ENCODE measurements around the gene HIF3A.

Gene HIF3A

GRCh38 chr19:46383846-46384245 lies 87.0 kb downstream of the HIF3A start:
- peaks cover 29% of the 10 kb centered on the region for H3K36me3 ChIP-seq (ENCODE audit: insufficient read depth, low read length)
- no peaks in the 10 kb centered on the region for H3K9me3 ChIP-seq (ENCODE audit: control insufficient read depth, insufficient read depth, low read length)
- H3K9ac ChIP-seq (ENCODE audit: low read depth, low read length), result no peak overlapping the region
- H3K4me1 ChIP-seq (ENCODE audit: insufficient read depth, low read length), result no peaks in the 10 kb centered on the region

GRCh38 chr19:46384396-46384795 lies 87.6 kb downstream of the HIF3A start:
- H3K9me3 ChIP-seq (ENCODE audit: control insufficient read depth, insufficient read depth, low read length), result no peaks in the 10 kb centered on the region
- no peaks in the 10 kb centered on the region for H3K4me1 ChIP-seq (ENCODE audit: insufficient read depth, low read length)
- no peak overlapping the region for H3K9ac ChIP-seq (ENCODE audit: low read depth, low read length)
- H3K36me3 ChIP-seq (ENCODE audit: insufficient read depth, low read length), result peaks cover 27% of the 10 kb centered on the region

- Histone ChIP-seq H3K9me3 (ENCODE audit: control insufficient read depth, insufficient read depth, low read length) (no peaks in the 10 kb centered on the region), H3K36me3 (ENCODE audit: insufficient read depth, low read length) (peaks cover 30% of the 10 kb centered on the region), H3K4me1 (ENCODE audit: insufficient read depth, low read length) (no peaks in the 10 kb centered on the region), H3K9ac (ENCODE audit: low read depth, low read length) (no peak overlapping the region)
Observed at GRCh38 chr19:46385636-46386035, 88.8 kb downstream of the HIF3A start.

- Histone ChIP-seq H3K4me1 (ENCODE audit: insufficient read depth, low read length) (no peaks in the 10 kb centered on the region), H3K9me3 (ENCODE audit: control insufficient read depth, insufficient read depth, low read length) (no peaks in the 10 kb centered on the region), H3K36me3 (ENCODE audit: insufficient read depth, low read length) (peaks cover 29% of the 10 kb centered on the region), H3K9ac (ENCODE audit: low read depth, low read length) (no peak overlapping the region)
Observed at GRCh38 chr19:46386151-46386550, 89.3 kb downstream of the HIF3A start.

DNA sequence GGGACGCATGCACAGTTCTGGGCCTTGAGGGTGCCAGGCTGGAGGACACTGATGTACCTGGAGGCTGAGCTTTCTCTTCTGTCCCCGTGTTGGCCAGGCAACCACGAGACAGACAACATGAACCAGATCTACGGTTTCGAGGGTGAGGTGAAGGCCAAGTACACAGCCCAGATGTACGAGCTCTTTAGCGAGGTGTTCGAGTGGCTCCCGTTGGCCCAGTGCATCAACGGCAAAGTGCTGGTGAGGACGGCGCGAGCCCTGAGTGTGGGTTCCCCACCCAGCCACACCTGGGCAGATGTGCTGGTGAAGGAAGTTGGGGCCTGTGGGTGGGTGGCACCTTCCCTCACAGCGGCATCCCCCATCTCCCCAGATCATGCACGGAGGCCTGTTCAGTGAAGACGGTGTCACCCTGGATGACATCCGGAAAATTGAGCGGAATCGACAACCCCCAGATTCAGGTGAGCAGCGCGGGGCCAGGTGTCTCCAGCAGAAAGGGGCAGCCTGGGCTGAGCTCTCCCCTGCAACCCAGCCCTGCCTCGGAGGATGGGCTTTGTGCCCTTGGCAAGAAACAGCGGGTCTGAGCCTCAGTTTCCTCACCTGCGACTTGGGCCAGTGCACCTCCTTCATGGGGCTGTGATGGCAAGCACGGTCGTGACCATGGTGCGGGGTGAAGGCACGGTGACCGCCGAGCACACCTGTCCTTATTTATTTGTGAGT lies 90.3 kb downstream of the HIF3A start:
- Histone ChIP-seq H3K9me3 (ENCODE audit: control insufficient read depth, insufficient read depth, low read length) (no peaks in the 10 kb centered on the region), H3K4me1 (ENCODE audit: insufficient read depth, low read length) (no peaks in the 10 kb centered on the region; the same call in 1 of the 2 replicates), H3K36me3 (ENCODE audit: insufficient read depth, low read length) (peaks cover 24% of the 10 kb centered on the region), H3K9ac (ENCODE audit: low read depth, low read length) (no peak overlapping the region)

- Histone ChIP-seq H3K9ac (ENCODE audit: low read depth, low read length) (no peak overlapping the region), H3K4me1 (ENCODE audit: insufficient read depth, low read length) (no peaks in the 10 kb centered on the region; the same call in 1 of the 2 replicates), H3K36me3 (ENCODE audit: insufficient read depth, low read length) (peaks cover 20% of the 10 kb centered on the region), H3K9me3 (ENCODE audit: control insufficient read depth, insufficient read depth, low read length) (no peaks in the 10 kb centered on the region)
Observed at GRCh38 chr19:46387713-46388130, 90.9 kb downstream of the HIF3A start.

- Histone ChIP-seq H3K4me1 (ENCODE audit: insufficient read depth, low read length) (no peaks in the 10 kb centered on the region; the same call in 1 of the 2 replicates), H3K9ac (ENCODE audit: low read depth, low read length) (no peak overlapping the region), H3K9me3 (ENCODE audit: control insufficient read depth, insufficient read depth, low read length) (no peaks in the 10 kb centered on the region), H3K36me3 (ENCODE audit: insufficient read depth, low read length) (peaks cover 18% of the 10 kb centered on the region)
Observed at GRCh38 chr19:46388311-46389095, 91.7 kb downstream of the HIF3A start.

- Histone ChIP-seq H3K9ac (ENCODE audit: low read depth, low read length) (no peak overlapping the region), H3K36me3 (ENCODE audit: insufficient read depth, low read length) (peaks cover 12% of the 10 kb centered on the region), H3K4me1 (ENCODE audit: insufficient read depth, low read length) (peaks cover 2% of the 10 kb centered on the region; the same call in 1 of the 2 replicates), H3K9me3 (ENCODE audit: control insufficient read depth, insufficient read depth, low read length) (no peaks in the 10 kb centered on the region)
Observed at GRCh38 chr19:46390121-46390858, 93.4 kb downstream of the HIF3A start.

DNA sequence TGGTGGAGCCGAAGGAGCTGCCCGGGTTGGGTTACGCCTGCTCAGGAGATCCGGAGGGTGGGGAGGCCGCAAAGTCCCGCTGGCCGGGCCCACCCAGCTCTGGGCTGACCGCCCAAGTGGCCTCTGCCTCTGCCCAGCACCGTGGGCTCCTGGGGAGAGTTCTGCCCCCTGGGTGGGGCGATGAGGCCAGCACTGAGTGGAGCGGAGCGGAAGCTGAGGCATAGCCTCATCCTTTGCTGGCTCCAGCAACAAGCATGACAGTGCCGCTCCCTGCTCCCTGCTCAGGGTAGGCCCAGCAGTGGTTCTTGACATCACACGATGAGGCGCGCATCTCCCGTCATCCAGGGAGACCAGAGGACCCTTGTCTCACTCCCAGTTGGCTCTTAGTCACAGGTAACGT lies 94.0 kb downstream of the HIF3A start:
- H3K9ac ChIP-seq (ENCODE audit: low read depth, low read length), result no peak overlapping the region
- H3K4me1 ChIP-seq (ENCODE audit: insufficient read depth, low read length), result peaks cover 2% of the 10 kb centered on the region; the same call in 1 of the 2 replicates
- no peaks in the 10 kb centered on the region for H3K9me3 ChIP-seq (ENCODE audit: control insufficient read depth, insufficient read depth, low read length)
- peaks cover 12% of the 10 kb centered on the region; the same call in 1 of the 2 replicates for H3K36me3 ChIP-seq (ENCODE audit: insufficient read depth, low read length)

- Histone ChIP-seq H3K36me3 (ENCODE audit: insufficient read depth, low read length) (peaks cover 12% of the 10 kb centered on the region; the same call in 1 of the 2 replicates), H3K4me1 (ENCODE audit: insufficient read depth, low read length) (peaks cover 2% of the 10 kb centered on the region; the same call in 1 of the 2 replicates), H3K9me3 (ENCODE audit: control insufficient read depth, insufficient read depth, low read length) (no peaks in the 10 kb centered on the region), H3K9ac (ENCODE audit: low read depth, low read length) (no peak overlapping the region)
Observed at GRCh38 chr19:46391296-46392251, 94.7 kb downstream of the HIF3A start.

DNA sequence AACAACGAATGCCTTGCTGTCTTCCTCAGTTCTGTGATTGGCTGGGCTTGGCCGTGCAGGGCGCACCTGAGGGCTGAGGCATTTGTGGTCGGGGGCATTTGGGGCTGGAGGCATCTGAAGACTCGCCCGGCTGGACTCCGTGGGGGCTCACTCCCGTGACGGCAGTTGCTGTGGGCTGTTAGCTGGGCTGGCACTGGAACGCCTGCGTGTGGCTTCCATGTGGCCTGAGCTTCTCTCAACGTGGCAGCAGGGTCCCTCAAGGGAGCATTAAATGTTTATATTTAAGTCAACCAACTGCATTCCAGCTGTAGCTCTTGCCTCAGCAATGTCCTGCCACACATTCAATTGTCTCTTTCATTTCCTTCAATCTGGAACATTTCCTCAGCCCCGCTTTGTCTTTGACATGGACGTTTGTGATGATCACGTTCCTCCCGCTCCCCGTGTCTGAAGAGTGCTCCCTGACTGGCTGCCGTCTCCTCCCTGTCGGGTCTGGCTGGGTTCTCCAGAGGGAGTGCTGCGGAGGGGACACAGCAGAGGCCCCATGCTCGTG lies 95.5 kb downstream of the HIF3A start:
- no peaks in the 10 kb centered on the region for H3K9me3 ChIP-seq (ENCODE audit: control insufficient read depth, insufficient read depth, low read length)
- H3K4me1 ChIP-seq (ENCODE audit: insufficient read depth, low read length), result peaks cover 2% of the 10 kb centered on the region; the same call in 1 of the 2 replicates
- no peak overlapping the region for H3K9ac ChIP-seq (ENCODE audit: low read depth, low read length)
- H3K36me3 ChIP-seq (ENCODE audit: insufficient read depth, low read length), result peaks cover 12% of the 10 kb centered on the region; the same call in 1 of the 2 replicates

DNA sequence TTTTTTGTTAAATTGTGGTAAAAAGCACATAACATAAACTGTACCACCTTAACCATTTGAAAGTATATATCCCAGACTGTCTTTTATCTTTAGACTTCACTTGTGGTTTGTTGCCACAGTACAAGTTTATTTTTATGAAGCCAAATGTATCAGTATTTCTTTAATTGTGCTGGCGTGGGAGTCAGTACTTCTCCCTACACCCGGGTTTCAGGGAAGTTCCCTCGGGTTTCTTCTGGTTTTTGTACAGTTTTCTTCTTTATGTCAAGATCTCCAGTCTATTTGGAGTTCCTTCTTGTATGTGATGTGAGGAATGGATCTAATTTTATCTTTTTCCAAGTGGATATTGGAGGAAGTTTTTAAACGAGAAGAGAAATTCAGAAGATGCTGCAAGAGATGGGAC lies 96.0 kb downstream of the HIF3A start:
- Histone ChIP-seq H3K9ac (ENCODE audit: low read depth, low read length) (no peak overlapping the region), H3K36me3 (ENCODE audit: insufficient read depth, low read length) (peaks cover 12% of the 10 kb centered on the region; the same call in 1 of the 2 replicates), H3K4me1 (ENCODE audit: insufficient read depth, low read length) (peaks cover 2% of the 10 kb centered on the region; the same call in 1 of the 2 replicates), H3K9me3 (ENCODE audit: control insufficient read depth, insufficient read depth, low read length) (no peaks in the 10 kb centered on the region)

All from ES-I3 (cell line).